Activated CD8-positive, alpha-beta memory T cell treated with anti-CD3 and anti-CD28 coated beads, Interleukin-2, amount 10 ng/mL, durations not matched to agents 7 days and 5 days (primary cell): Measurements from ENCODE around the gene FANCE. TPM values are rescaled to one million over a fixed set of nuclear protein-coding genes. Genes with fewer than 3 reads are reported as not detected.

ENCODE experiments used
- ATAC-seq: fragments of 150-1000 bp; cut with Tn5 transposase; one replicate; pipeline ENCODE4 v1.10.0; 2021; ENCODE audit warnings: moderate library complexity
- CTCF ChIA-PET: fragments of 350-600 bp; sonication (Branson Sonifier 250); formaldehyde crosslinking; loops from one replicate; lab custom pipeline; 2021; ENCODE audit warnings: antibody characterized with exemption; lab: Charles Lee
- DNase-seq: peaks from one replicate; pipeline ENCODE4 v3.0.0-alpha.2; 2020
- H3K27ac Mint-ChIP-seq: one replicate; pipeline ENCODE4 v1.8.0; 2021; ENCODE audit warnings: mild to moderate bottlenecking, mixed read lengths
- H3K27me3 Mint-ChIP-seq: one replicate; pipeline ENCODE4 v1.8.0; 2021; ENCODE audit warnings: mixed read lengths
- H3K36me3 Mint-ChIP-seq: one replicate; pipeline ENCODE4 v1.8.0; 2021; ENCODE audit warnings: mild to moderate bottlenecking, mixed read lengths
- H3K4me1 Mint-ChIP-seq: one replicate; pipeline ENCODE4 v1.8.0; 2021; ENCODE audit warnings: mixed read lengths
- H3K4me3 Mint-ChIP-seq: one replicate; pipeline ENCODE4 v1.8.0; 2021; ENCODE audit warnings: mild to moderate bottlenecking, moderate library complexity, mixed read lengths
- H3K9me3 Mint-ChIP-seq: one replicate; pipeline ENCODE4 v1.8.0; 2022; ENCODE audit warnings: low read depth, mixed read lengths
- total RNA-seq, 2 experiments: library from RNA; stranded (reverse); gene quantifications; one replicate each; pipeline ENCODE4 v1.2.3, GENCODE V29; 2021

The FANCE gene
- total RNA-seq, 2 experiments from 2014 or later, result 15.4 to 16.0 TPM

- CTCF ChIA-PET, result interaction anchor here (0.6 to 1.4 kb wide), 3 partner anchors 9 to 200 kb away, joined by 3 to 4 read pairs (median 3); no protein-coding TSS in a partner anchor
- H3K27ac Mint-ChIP-seq, result no peak overlapping the region
- H3K36me3 Mint-ChIP-seq, result no peaks in the 10 kb centered on the region
- ATAC-seq, result no peak
- DNase-seq, result no peak
- no peaks in the 10 kb centered on the region for H3K9me3 Mint-ChIP-seq
- peaks cover 14% of the 10 kb centered on the region for H3K4me1 Mint-ChIP-seq
- H3K27me3 Mint-ChIP-seq, result peaks cover 11% of the 10 kb centered on the region
- H3K4me3 Mint-ChIP-seq, result no peak overlapping the region
Measured at GRCh38 chr6:35492258-35492973, 40.3 kb downstream of the FANCE start.

GRCh38 chr6:35492974-35493284 is 40.8 kb downstream of the FANCE start:
- H3K4me3 Mint-ChIP-seq, result no peak overlapping the region
- no peaks in the 10 kb centered on the region for H3K36me3 Mint-ChIP-seq
- peaks cover 11% of the 10 kb centered on the region for H3K4me1 Mint-ChIP-seq
- DNase-seq (no peak), ATAC-seq (no peak)
- no peak overlapping the region for H3K27ac Mint-ChIP-seq
- H3K27me3 Mint-ChIP-seq, result peaks cover 13% of the 10 kb centered on the region
- H3K9me3 Mint-ChIP-seq, result no peaks in the 10 kb centered on the region
- CTCF ChIA-PET, result interaction anchor here (1.4 kb wide), 1 partner anchor 200 kb away, joined by 4 read pairs; no protein-coding TSS in a partner anchor

- Mint-ChIP-seq H3K4me3 (no peak overlapping the region), H3K9me3 (no peaks in the 10 kb centered on the region), H3K27me3 (peaks cover 18% of the 10 kb centered on the region), H3K36me3 (no peaks in the 10 kb centered on the region), H3K4me1 (peaks cover 6% of the 10 kb centered on the region), H3K27ac (no peak overlapping the region)
- DNase-seq, result no peak
- CTCF ChIA-PET, result no interaction called here
- ATAC-seq, result no peak
Measured at GRCh38 chr6:35493307-35493983, 41.3 kb downstream of the FANCE start.

- peaks cover 25% of the 10 kb centered on the region for H3K27me3 Mint-ChIP-seq
- ATAC-seq, result no peak
- no peak for DNase-seq
Measured at GRCh38 chr6:35494161-35494563, 42.0 kb downstream of the FANCE start.

GRCh38 chr6:35495258-35496035 is 43.3 kb downstream of the FANCE start:
- no peak for DNase-seq
- CTCF ChIA-PET, result interaction anchor here (0.6 kb wide), 1 partner anchor 49 kb away, joined by 3 read pairs; no protein-coding TSS in a partner anchor
- no peak overlapping the region for H3K27ac Mint-ChIP-seq
- no peak for ATAC-seq
- H3K4me3 Mint-ChIP-seq, result peak overlapping the region; percentile 42
- no peaks in the 10 kb centered on the region for H3K9me3 Mint-ChIP-seq
- H3K27me3 Mint-ChIP-seq, result peaks cover 33% of the 10 kb centered on the region
- H3K36me3 Mint-ChIP-seq, result no peaks in the 10 kb centered on the region
- peaks cover 9% of the 10 kb centered on the region for H3K4me1 Mint-ChIP-seq

More at GRCh38 chr6:35494161-35494563, 42.0 kb downstream of the FANCE start:
- no peaks in the 10 kb centered on the region for H3K9me3 Mint-ChIP-seq
- peak overlapping the region; percentile 7 for H3K27ac Mint-ChIP-seq
- no peaks in the 10 kb centered on the region for H3K36me3 Mint-ChIP-seq
- CTCF ChIA-PET, result no interaction called here
- peaks cover 9% of the 10 kb centered on the region for H3K4me1 Mint-ChIP-seq
- no peak overlapping the region for H3K4me3 Mint-ChIP-seq

- CTCF ChIA-PET, result interaction anchor here (1.0 to 1.2 kb wide), 3 partner anchors 14 to 128 kb away, joined by 3 read pairs; no protein-coding TSS in a partner anchor
- DNase-seq (no peak), ATAC-seq (no peak)
Measured at GRCh38 chr6:35496036-35496840, 44.1 kb downstream of the FANCE start.

GRCh38 chr6:35496841-35497570 is 44.9 kb downstream of the FANCE start, which contains the start of gene TEAD3:
Gene TEAD3, minus strand, starts transcription at chr6:35497079.
- H3K4me3 Mint-ChIP-seq, result peak within 1 kb of the TSS; percentile 55
- H3K4me1 Mint-ChIP-seq, result peaks cover 9% of the 10 kb centered on the region
- CTCF ChIA-PET, result interaction anchor here (0.7 to 1.7 kb wide), 8 partner anchors 13 to 240 kb away, joined by 3 to 7 read pairs (median 3); no protein-coding TSS in a partner anchor
- ATAC-seq, result peak; percentile 81
- H3K9me3 Mint-ChIP-seq, result no peaks in the 10 kb centered on the region
- no peaks in the 10 kb centered on the region for H3K36me3 Mint-ChIP-seq
- H3K27me3 Mint-ChIP-seq, result peaks cover 42% of the 10 kb centered on the region
- peak; percentile 52 for DNase-seq
- no peak within 1 kb of the TSS for H3K27ac Mint-ChIP-seq

More at GRCh38 chr6:35496036-35496840, 44.1 kb downstream of the FANCE start:
- no peaks in the 10 kb centered on the region for H3K36me3 Mint-ChIP-seq
- H3K4me3 Mint-ChIP-seq, result peak overlapping the region; percentile 42
- H3K9me3 Mint-ChIP-seq, result no peaks in the 10 kb centered on the region
- peaks cover 9% of the 10 kb centered on the region for H3K4me1 Mint-ChIP-seq
- no peak overlapping the region for H3K27ac Mint-ChIP-seq
- peaks cover 39% of the 10 kb centered on the region for H3K27me3 Mint-ChIP-seq

- peak overlapping the region; percentile 55 for H3K4me3 Mint-ChIP-seq
- DNase-seq, result peak; percentile 69
- no peak overlapping the region for H3K27ac Mint-ChIP-seq
- CTCF ChIA-PET, result interaction anchor here (0.7 to 1.7 kb wide), 8 partner anchors 13 to 240 kb away, joined by 3 to 7 read pairs (median 3); no protein-coding TSS in a partner anchor
- no peaks in the 10 kb centered on the region for H3K9me3 Mint-ChIP-seq
- no peaks in the 10 kb centered on the region for H3K36me3 Mint-ChIP-seq
- peaks cover 9% of the 10 kb centered on the region for H3K4me1 Mint-ChIP-seq
- H3K27me3 Mint-ChIP-seq, result peaks cover 45% of the 10 kb centered on the region
- peak; percentile 37 for ATAC-seq
Measured at GRCh38 chr6:35497571-35498421, 45.7 kb downstream of the FANCE start.

GRCh38 chr6:35498422-35499067 is 46.4 kb downstream of the FANCE start:
- H3K27me3 Mint-ChIP-seq, result peaks cover 49% of the 10 kb centered on the region
- CTCF ChIA-PET, result interaction anchor here (0.7 to 1.7 kb wide), 5 partner anchors 24 to 239 kb away, joined by 3 to 7 read pairs (median 3); no protein-coding TSS in a partner anchor
- H3K36me3 Mint-ChIP-seq, result no peaks in the 10 kb centered on the region
- ATAC-seq (no peak), DNase-seq (no peak)
- H3K4me1 Mint-ChIP-seq, result peaks cover 9% of the 10 kb centered on the region
- peak overlapping the region; percentile 42 for H3K4me3 Mint-ChIP-seq
- no peaks in the 10 kb centered on the region for H3K9me3 Mint-ChIP-seq
- H3K27ac Mint-ChIP-seq, result no peak overlapping the region

GRCh38 chr6:35499372-35499771 is 47.2 kb downstream of the FANCE start:
- peaks cover 46% of the 10 kb centered on the region for H3K27me3 Mint-ChIP-seq
- DNase-seq (no peak), ATAC-seq (no peak)
- CTCF ChIA-PET, result no interaction called here
- no peak overlapping the region for H3K27ac Mint-ChIP-seq
- peaks cover 4% of the 10 kb centered on the region for H3K4me1 Mint-ChIP-seq
- no peak overlapping the region for H3K4me3 Mint-ChIP-seq
- H3K9me3 Mint-ChIP-seq, result no peaks in the 10 kb centered on the region
- no peaks in the 10 kb centered on the region for H3K36me3 Mint-ChIP-seq

GRCh38 chr6:35500782-35501181 is 48.6 kb downstream of the FANCE start:
- no peak overlapping the region for H3K4me3 Mint-ChIP-seq
- H3K9me3 Mint-ChIP-seq, result no peaks in the 10 kb centered on the region
- H3K27me3 Mint-ChIP-seq, result peaks cover 42% of the 10 kb centered on the region
- H3K36me3 Mint-ChIP-seq, result no peaks in the 10 kb centered on the region
- ATAC-seq (no peak), DNase-seq (no peak)
- no peak overlapping the region for H3K27ac Mint-ChIP-seq
- peaks cover 3% of the 10 kb centered on the region for H3K4me1 Mint-ChIP-seq
- CTCF ChIA-PET, result interaction anchor here (0.7 to 1.1 kb wide), 2 partner anchors 9 to 34 kb away, joined by 3 to 4 read pairs; no protein-coding TSS in a partner anchor
